Endothelial cell (in vitro differentiated cells): ENCODE results near the gene PIP5KL1. TPM values are rescaled to one million over a fixed set of nuclear protein-coding genes. Genes with fewer than 3 reads are reported as not detected.

Experiments used
- DNase-seq: peaks from one replicate; pipeline ENCODE4 v3.0.0; 2021; ENCODE audit warnings: low spot score
- H3K27ac Mint-ChIP-seq: one replicate; pipeline ENCODE4 v1.8.0; 2021; ENCODE audit warnings: mixed read lengths, inconsistent platforms; ENCODE audit not compliant: unreplicated experiment
- H3K27me3 Mint-ChIP-seq: one replicate; pipeline ENCODE4 v1.8.0; 2021; ENCODE audit warnings: mild to moderate bottlenecking, moderate library complexity, mixed read lengths, inconsistent platforms; ENCODE audit not compliant: unreplicated experiment
- H3K36me3 Mint-ChIP-seq: one replicate; pipeline ENCODE4 v1.8.0; 2021; ENCODE audit warnings: mild to moderate bottlenecking, low read depth, mixed read lengths, inconsistent platforms; ENCODE audit not compliant: unreplicated experiment
- H3K4me1 Mint-ChIP-seq: one replicate; pipeline ENCODE4 v1.8.0; 2021; ENCODE audit warnings: mild to moderate bottlenecking, mixed read lengths, inconsistent platforms; ENCODE audit not compliant: unreplicated experiment
- H3K4me3 Mint-ChIP-seq: one replicate; pipeline ENCODE4 v1.8.0; 2021; ENCODE audit warnings: mild to moderate bottlenecking, mixed read lengths, inconsistent platforms; ENCODE audit not compliant: unreplicated experiment
- H3K9me3 Mint-ChIP-seq: one replicate; pipeline ENCODE4 v1.8.0; 2021; ENCODE audit warnings: mixed read lengths, inconsistent platforms; ENCODE audit not compliant: unreplicated experiment
- CTCF ChIP-seq: fragments of 200-600 bp; sonication (generic); IDR thresholded peaks from one replicate; pipeline ENCODE4 v1.5.0; 2021; ENCODE audit warnings: antibody characterized with exemption; ENCODE audit not compliant: unreplicated experiment
- total RNA-seq: library from RNA; stranded (reverse); fragmentation: NEBNext Ultra II Directional; extraction: Animal tissue kit (Norgen Biotek cat#: 25700); gene quantifications from one replicate; pipeline ENCODE4 v1.2.1, GENCODE V29; 2021; ENCODE audit not compliant: unreplicated experiment

Gene PIP5KL1
- total RNA-seq, 1 donor from 2014 or later = 2.4 TPM

DNA sequence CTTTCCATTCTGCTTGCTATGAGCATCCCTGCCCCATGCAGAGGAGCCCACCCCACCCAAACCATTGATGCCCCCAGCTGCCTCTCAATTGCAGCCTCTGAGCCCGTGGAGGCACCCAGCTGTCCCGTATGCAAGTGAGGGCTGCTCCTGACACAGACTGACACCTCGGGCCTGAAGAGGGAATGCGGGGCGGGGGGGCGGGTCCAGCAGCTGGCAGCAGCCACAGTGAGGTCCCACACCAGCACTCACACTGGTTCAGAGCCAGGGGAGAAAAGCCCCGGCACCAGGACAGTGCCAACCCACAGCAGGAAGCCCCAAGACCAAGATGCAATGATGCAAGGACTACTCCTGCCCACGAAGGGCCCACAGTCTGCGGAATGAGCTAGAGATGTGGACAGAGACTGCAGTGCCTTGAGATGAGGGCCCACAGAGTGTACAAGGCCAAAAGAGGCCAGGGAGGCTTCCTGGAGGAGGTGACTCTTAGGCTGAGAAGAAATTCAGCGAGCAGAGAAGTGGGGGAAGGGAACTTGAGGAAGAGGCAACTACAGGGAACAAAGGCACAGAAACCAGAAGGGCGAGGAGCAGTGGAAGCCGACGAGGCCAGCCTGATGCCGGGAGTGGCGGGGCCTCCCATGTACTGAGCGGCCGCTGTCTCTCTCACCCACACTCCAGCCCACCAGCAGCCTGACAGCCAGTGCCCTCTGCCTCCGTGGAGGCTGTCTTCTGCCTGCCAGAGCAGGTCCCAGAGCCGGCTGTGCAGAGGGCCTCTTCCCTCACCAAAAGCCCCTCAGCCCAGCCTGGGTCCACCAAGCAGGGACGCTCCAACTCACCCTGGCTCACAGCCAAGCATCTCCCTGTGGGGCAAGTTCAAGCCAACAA lies 41.0 kb upstream of the PIP5KL1 start:
- TF ChIP-seq CTCF = no peak
- Mint-ChIP-seq H3K36me3 (peaks cover 4% of the 10 kb centered on the region), H3K4me1 (peaks cover 11% of the 10 kb centered on the region), H3K27me3 (peaks cover 16% of the 10 kb centered on the region), H3K27ac (peak overlapping the region; percentile 59), H3K4me3 (no peak overlapping the region), H3K9me3 (no peaks in the 10 kb centered on the region)
- DNase-seq = no peak

DNA sequence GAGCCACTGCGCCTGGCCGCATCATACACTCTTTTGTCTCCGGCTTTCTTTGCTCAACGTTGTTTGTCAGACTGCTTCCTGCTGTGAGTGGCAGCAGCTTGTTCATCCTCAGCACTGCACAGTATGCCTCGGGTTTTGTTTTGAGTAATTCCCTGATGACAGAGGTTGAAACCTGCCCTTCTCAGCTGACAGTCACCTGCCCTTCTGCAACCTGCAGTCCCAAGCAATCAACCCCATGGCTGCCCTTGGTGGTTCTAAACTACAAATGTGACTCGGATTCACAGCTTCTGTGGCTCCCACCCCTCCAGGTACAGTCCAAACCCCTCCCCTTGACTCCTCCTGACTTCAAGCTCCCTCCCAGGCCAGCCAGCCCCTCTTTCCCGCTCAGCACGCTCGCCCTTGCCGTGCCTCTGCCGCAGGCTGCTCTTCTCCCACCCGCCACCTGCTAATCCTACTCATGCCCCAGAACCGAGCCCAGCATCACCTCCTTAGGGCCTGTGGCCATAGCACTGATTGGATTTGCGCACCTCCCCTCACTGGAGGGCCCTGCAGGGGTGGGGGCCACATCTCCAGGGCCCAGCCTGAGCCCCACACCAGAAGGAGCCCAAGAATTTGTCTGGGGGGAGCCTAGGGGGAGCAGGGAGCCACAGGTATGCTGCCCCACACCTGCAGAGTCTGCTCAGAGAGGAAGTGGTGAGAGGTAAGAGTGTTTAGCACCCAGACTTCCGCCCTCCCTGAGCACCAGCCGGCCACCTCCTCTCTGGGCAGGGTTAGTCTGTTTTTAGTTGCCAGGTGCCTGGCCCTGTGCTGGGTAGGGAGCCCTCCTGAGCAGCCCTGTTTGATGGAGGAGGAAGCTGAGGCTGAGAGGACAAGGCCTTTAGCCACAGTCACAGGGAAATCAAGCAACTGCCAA lies 40.1 kb upstream of the PIP5KL1 start:
- Mint-ChIP-seq H3K27ac (no peak overlapping the region), H3K36me3 (peaks cover 4% of the 10 kb centered on the region), H3K27me3 (peaks cover 12% of the 10 kb centered on the region), H3K4me1 (peaks cover 11% of the 10 kb centered on the region), H3K9me3 (no peaks in the 10 kb centered on the region), H3K4me3 (no peak overlapping the region)
- no peak for TF ChIP-seq CTCF
- DNase-seq = no peak

DNA sequence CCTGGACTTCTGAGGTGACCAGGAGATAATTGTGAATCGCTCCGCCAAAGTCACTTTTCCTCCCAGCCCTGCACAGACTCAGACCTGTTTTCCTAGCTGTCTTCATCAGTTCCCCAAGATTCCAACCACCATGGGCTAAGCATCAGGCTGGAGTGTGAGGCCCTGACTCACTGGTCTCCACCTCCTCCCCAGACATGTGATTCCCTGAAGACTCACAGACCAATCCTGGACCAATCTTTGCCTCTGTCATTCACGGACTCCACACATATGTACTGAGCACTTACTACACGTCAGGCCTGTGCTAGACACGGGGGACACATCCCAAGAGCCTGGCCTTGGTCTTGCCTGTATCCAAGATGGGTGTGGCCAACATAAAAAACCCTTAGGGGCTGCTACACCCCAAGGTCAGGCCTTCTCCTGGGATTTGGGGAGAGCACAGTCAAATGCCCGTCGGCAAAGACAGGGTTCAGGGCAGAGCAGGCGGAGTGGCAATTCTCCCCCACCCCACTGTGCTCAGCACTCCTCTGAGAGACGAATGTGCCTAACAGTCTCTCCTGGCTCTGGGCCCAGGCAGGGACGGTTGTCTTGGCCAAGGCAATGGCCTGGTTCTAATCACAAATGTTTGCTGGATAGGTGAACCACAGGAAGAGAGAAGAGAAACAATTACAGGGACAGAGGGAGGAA lies 38.3 kb upstream of the PIP5KL1 start:
- Mint-ChIP-seq H3K36me3 (peaks cover 4% of the 10 kb centered on the region), H3K9me3 (no peaks in the 10 kb centered on the region), H3K27ac (no peak overlapping the region), H3K4me1 (peaks cover 8% of the 10 kb centered on the region), H3K27me3 (peaks cover 9% of the 10 kb centered on the region), H3K4me3 (no peak overlapping the region)
- no peak for TF ChIP-seq CTCF
- no peak for DNase-seq

GRCh38 chr9:127968042-127968441 lies 37.5 kb upstream of the PIP5KL1 start:
- Mint-ChIP-seq H3K4me3 (no peak overlapping the region), H3K27ac (no peak overlapping the region), H3K27me3 (peaks cover 9% of the 10 kb centered on the region), H3K4me1 (peaks cover 8% of the 10 kb centered on the region), H3K9me3 (no peaks in the 10 kb centered on the region), H3K36me3 (peaks cover 4% of the 10 kb centered on the region)
- no peak for TF ChIP-seq CTCF
- no peak for DNase-seq
